Gastrocnemius medialis (tissue), 4 donors: ENCODE measurements around the gene BMP7.

ENCODE experiments used
- POLR2A ChIP-seq, 2 donors: fragments of 450-650 bp; IDR thresholded peaks; one replicate each; pipeline ENCODE4 v1.6.1; 2017; ENCODE audit warnings: antibody characterized with exemption in 2 of 2, mild to moderate bottlenecking in 2 of 2, moderate library complexity in 2 of 2
- TF ChIP-seq, protein P1 (sequence below), 5 experiments: fragments of 450-650 bp in 3 of 5; fragments of 200-600 bp in 2 of 5; sonication (generic) in 2 of 5; IDR thresholded peaks in 4 of 5; conservative IDR thresholded peaks in 1 of 5; 1 replicate in 4 of 5; 2 replicates in 1 of 5; pipeline ENCODE4 v1.5.1; 2016 to 2019; ENCODE audit warnings: antibody characterized with exemption in 5 of 5, mild to moderate bottlenecking in 3 of 5, moderate library complexity in 3 of 5

GRCh38 chr20:57291694-57292093 lies 25.3 kb upstream of the BMP7 start:
- no peak for TF ChIP-seq POLR2A (IDR thresholded peaks at IDR 0.05)
- TF ChIP-seq, protein P1, sequence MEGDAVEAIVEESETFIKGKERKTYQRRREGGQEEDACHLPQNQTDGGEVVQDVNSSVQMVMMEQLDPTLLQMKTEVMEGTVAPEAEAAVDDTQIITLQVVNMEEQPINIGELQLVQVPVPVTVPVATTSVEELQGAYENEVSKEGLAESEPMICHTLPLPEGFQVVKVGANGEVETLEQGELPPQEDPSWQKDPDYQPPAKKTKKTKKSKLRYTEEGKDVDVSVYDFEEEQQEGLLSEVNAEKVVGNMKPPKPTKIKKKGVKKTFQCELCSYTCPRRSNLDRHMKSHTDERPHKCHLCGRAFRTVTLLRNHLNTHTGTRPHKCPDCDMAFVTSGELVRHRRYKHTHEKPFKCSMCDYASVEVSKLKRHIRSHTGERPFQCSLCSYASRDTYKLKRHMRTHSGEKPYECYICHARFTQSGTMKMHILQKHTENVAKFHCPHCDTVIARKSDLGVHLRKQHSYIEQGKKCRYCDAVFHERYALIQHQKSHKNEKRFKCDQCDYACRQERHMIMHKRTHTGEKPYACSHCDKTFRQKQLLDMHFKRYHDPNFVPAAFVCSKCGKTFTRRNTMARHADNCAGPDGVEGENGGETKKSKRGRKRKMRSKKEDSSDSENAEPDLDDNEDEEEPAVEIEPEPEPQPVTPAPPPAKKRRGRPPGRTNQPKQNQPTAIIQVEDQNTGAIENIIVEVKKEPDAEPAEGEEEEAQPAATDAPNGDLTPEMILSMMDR (IDR thresholded peaks at IDR 0.05 in 4 of 5, conservative IDR thresholded peaks at IDR 0.05 in 1 of 5) = no peak
